H1 (cell line): ENCODE results near the gene DPYSL4. TPM values are rescaled to one million over a fixed set of nuclear protein-coding genes. Genes with fewer than 3 reads are reported as not detected.

Experiments used
- CHD7 ChIP-seq: fragments of 300-600 bp; sonication (generic); IDR thresholded peaks from 2 replicates; pipeline ENCODE4 v1.7.1; 2012; ENCODE audit warnings: low read length, moderate library complexity, mild to moderate bottlenecking, inconsistent platforms; ENCODE audit not compliant: insufficient replicate concordance
- polyA plus RNA-seq, 7 experiments: library from polyadenylated mRNA; depleted of rRNA in 3 of 7; stranded (reverse) in 5 of 7; unstranded in 2 of 7; fragments of >200 nt in 5 of 7; fragments of 200-250 nt in 2 of 7; gene quantifications; 1 replicate in 5 of 7; 2 replicates in 1 of 7; 4 replicates in 1 of 7; pipeline versions ENCODE4 v1.2.1 to v1.2.3, GENCODE V29; 2011 to 2013; ENCODE audit warnings: missing spikeins in 2 of 7, mixed read lengths in 2 of 7
- total RNA-seq: library from RNA; stranded (reverse); fragmentation: NEBNext Ultra II Directional; extraction: Animal tissue kit (Norgen Biotek cat#: 25700); gene quantifications from 2 replicates; pipeline ENCODE4 v1.2.1, GENCODE V29; 2021

Gene DPYSL4
- total and polyA plus RNA-seq, 2 of the 8 experiments (the other 6 are each of a cell fraction or from before 2014, with no cell fraction given): 12.9 to 15.2 TPM

- TF ChIP-seq CHD7: no peak
Observed at GRCh38 chr10:132196178-132197113, 9.7 kb downstream of the DPYSL4 start (continued).
